GM12864 (cell line): ENCODE results near the gene FCHSD2.

Source experiments
- DNase-seq: peaks from one replicate; pipeline ENCODE4 v3.0.0-alpha.2; 2011; ENCODE audit warnings: low read depth
- H3K4me3 ChIP-seq: 2 replicates; pipeline ENCODE4 v1.5.1; 2011; ENCODE audit warnings: mild to moderate bottlenecking, low read depth, low read length, control low read depth
- TF ChIP-seq, protein P1 (sequence below): IDR thresholded peaks from 2 replicates; pipeline ENCODE4 v1.5.1; 2011; ENCODE audit warnings: low read depth, mild to moderate bottlenecking, moderate library complexity, low read length, control low read depth, inconsistent platforms; ENCODE audit errors: missing control alignments

The FCHSD2 gene

GRCh38 chr11:73173755-73174494 lies 31.8 kb upstream of the FCHSD2 start:
- H3K4me3 ChIP-seq = no peak overlapping the region
- TF ChIP-seq, protein P1, sequence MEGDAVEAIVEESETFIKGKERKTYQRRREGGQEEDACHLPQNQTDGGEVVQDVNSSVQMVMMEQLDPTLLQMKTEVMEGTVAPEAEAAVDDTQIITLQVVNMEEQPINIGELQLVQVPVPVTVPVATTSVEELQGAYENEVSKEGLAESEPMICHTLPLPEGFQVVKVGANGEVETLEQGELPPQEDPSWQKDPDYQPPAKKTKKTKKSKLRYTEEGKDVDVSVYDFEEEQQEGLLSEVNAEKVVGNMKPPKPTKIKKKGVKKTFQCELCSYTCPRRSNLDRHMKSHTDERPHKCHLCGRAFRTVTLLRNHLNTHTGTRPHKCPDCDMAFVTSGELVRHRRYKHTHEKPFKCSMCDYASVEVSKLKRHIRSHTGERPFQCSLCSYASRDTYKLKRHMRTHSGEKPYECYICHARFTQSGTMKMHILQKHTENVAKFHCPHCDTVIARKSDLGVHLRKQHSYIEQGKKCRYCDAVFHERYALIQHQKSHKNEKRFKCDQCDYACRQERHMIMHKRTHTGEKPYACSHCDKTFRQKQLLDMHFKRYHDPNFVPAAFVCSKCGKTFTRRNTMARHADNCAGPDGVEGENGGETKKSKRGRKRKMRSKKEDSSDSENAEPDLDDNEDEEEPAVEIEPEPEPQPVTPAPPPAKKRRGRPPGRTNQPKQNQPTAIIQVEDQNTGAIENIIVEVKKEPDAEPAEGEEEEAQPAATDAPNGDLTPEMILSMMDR = no peak
- no peak for DNase-seq

GRCh38 chr11:73172992-73173656 lies 31.0 kb upstream of the FCHSD2 start:
- H3K4me3 ChIP-seq = no peak overlapping the region

GRCh38 chr11:73171436-73172161 lies 29.5 kb upstream of the FCHSD2 start:
- DNase-seq = no peak
- TF ChIP-seq, protein P1 = no peak
- H3K4me3 ChIP-seq = no peak overlapping the region

More at GRCh38 chr11:73172992-73173656, 31.0 kb upstream of the FCHSD2 start:
- DNase-seq = no peak
- TF ChIP-seq, protein P1 = no peak

- H3K4me3 ChIP-seq = no peak overlapping the region
- TF ChIP-seq, protein P1 = no peak
- DNase-seq = no peak
Observed at GRCh38 chr11:73170140-73170539, 28.0 kb upstream of the FCHSD2 start.

GRCh38 chr11:73168925-73169579 lies 26.9 kb upstream of the FCHSD2 start:
- DNase-seq = no peak
- TF ChIP-seq, protein P1 = no peak
- H3K4me3 ChIP-seq = no peak overlapping the region

DNA sequence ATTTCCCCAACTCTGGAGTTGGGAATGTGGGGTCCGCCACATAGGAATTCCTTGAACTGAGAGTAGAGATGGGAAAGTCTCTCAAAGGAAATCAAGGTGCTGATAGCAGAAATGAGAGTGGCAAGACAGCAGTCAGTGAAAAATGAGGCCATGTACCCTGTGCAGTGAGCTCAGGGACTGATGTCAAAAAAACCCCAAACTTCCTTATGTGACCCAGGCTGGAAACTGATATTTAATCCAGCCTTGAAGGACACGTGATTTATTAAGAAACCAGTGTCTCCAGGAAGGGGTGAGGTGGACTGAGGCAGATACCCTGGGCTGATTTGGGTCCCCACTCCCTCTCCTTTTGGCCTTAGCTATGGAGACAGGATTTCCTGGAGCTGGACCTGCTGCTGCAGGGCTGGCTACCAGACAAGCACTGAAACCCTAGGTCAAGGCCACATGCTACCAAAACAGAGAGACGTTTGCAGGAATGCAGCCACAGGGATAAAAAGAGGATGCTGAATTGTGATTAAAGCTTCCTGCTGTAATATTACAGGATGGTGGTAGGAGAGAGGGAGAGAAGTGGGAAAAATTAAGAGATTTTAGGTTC lies 25.3 kb upstream of the FCHSD2 start:
- H3K4me3 ChIP-seq = no peak overlapping the region
- TF ChIP-seq, protein P1 = no peak
- no peak for DNase-seq
